Cardiac muscle cell (in vitro differentiated cells and primary cell): ENCODE data around the gene CEACAM19. TPM values are rescaled to one million over a fixed set of nuclear protein-coding genes. Genes with fewer than 3 reads are reported as not detected.

Experiments
- DNase-seq, 2 donors: peaks; one replicate each; pipeline versions ENCODE4 v3.0.0 to v3.0.0-alpha.2; 2010 to 2017; ENCODE audit warnings: low read depth in 1 of 2, low spot score in 1 of 2
- H3K27ac ChIP-seq: fragments of 200-600 bp; sonication (generic); 2 replicates; pipeline ENCODE4 v1.5.1; 2016
- H3K27me3 ChIP-seq: fragments of 200-600 bp; sonication (generic); 2 replicates; pipeline ENCODE4 v1.6.0; 2016; ENCODE audit warnings: control low read depth
- H3K36me3 ChIP-seq: fragments of 200-600 bp; sonication (generic); 2 replicates; pipeline ENCODE4 v1.5.1; 2016; ENCODE audit warnings: control low read depth
- H3K4me1 ChIP-seq: fragments of 200-600 bp; sonication (generic); 2 replicates; pipeline ENCODE4 v1.8.1; 2017; ENCODE audit warnings: low read depth, mild to moderate bottlenecking, mixed run types
- H3K4me3 ChIP-seq: fragments of 200-600 bp; sonication (generic); 2 replicates; pipeline ENCODE4 v1.5.1; 2016; ENCODE audit warnings: mild to moderate bottlenecking
- H3K9me3 ChIP-seq: fragments of 200-600 bp; sonication (generic); 2 replicates; pipeline ENCODE4 v1.5.1; 2017; ENCODE audit warnings: low read depth, mild to moderate bottlenecking, control low read depth
- CTCF ChIP-seq: IDR thresholded peaks from 2 replicates; pipeline ENCODE4 v1.5.1; 2012; ENCODE audit warnings: low read depth, mild to moderate bottlenecking, low read length
- polyA plus RNA-seq: library from polyadenylated mRNA; unstranded; fragments of >200 nt; fragmentation: Nextera tagmentation; extraction: Ambion mirVana; gene quantifications from 2 replicates; pipeline ENCODE4 v1.2.1, GENCODE V29; 2016
- total RNA-seq: library from RNA; depleted of rRNA; stranded (reverse); fragments of >200 nt; gene quantifications from 2 replicates; pipeline ENCODE4 v1.2.3, GENCODE V29; 2016

The CEACAM19 gene
- total and polyA plus RNA-seq, 2 experiments from 2014 or later, result 4.3 to 8.4 TPM

GRCh38 chr19:44701228-44701627 lies 29.9 kb downstream of the CEACAM19 start:
- Histone ChIP-seq H3K4me3 (no peak overlapping the region), H3K4me1 (peaks cover 6% of the 10 kb centered on the region), H3K36me3 (no peaks in the 10 kb centered on the region), H3K9me3 (no peaks in the 10 kb centered on the region), H3K27ac (no peak overlapping the region), H3K27me3 (no peaks in the 10 kb centered on the region)
- no peak for DNase-seq
- TF ChIP-seq CTCF, result no peak

- Histone ChIP-seq H3K36me3 (no peaks in the 10 kb centered on the region), H3K4me1 (no peaks in the 10 kb centered on the region), H3K4me3 (no peak overlapping the region), H3K27ac (no peak overlapping the region), H3K9me3 (no peaks in the 10 kb centered on the region), H3K27me3 (no peaks in the 10 kb centered on the region)
- no peak for TF ChIP-seq CTCF
- no peak for DNase-seq
These were observed 31.4 kb downstream of the CEACAM19 start for GRCh38 chr19:44702551-44703176.

- TF ChIP-seq CTCF, result no peak
- no peaks in the 10 kb centered on the region for H3K36me3 ChIP-seq
- H3K27me3 ChIP-seq, result no peaks in the 10 kb centered on the region
- no peaks in the 10 kb centered on the region for H3K4me1 ChIP-seq
- no peak overlapping the region for H3K4me3 ChIP-seq
- no peaks in the 10 kb centered on the region for H3K9me3 ChIP-seq
- H3K27ac ChIP-seq, result no peak overlapping the region
- no peak for DNase-seq
These were observed 32.2 kb downstream of the CEACAM19 start for GRCh38 chr19:44703336-44704078.

GRCh38 chr19:44704982-44705381 lies 33.7 kb downstream of the CEACAM19 start:
- no peaks in the 10 kb centered on the region for H3K36me3 ChIP-seq
- no peak for DNase-seq
- no peak overlapping the region for H3K27ac ChIP-seq
- no peak for TF ChIP-seq CTCF
- no peaks in the 10 kb centered on the region for H3K27me3 ChIP-seq
- H3K4me3 ChIP-seq, result no peak overlapping the region
- H3K4me1 ChIP-seq, result no peaks in the 10 kb centered on the region
- H3K9me3 ChIP-seq, result no peaks in the 10 kb centered on the region

- H3K27me3 ChIP-seq, result no peaks in the 10 kb centered on the region
- no peak for DNase-seq
- no peaks in the 10 kb centered on the region for H3K9me3 ChIP-seq
- no peaks in the 10 kb centered on the region for H3K4me1 ChIP-seq
- no peak overlapping the region for H3K4me3 ChIP-seq
- H3K27ac ChIP-seq, result no peak overlapping the region
- TF ChIP-seq CTCF, result no peak
- no peaks in the 10 kb centered on the region for H3K36me3 ChIP-seq
These were observed 34.3 kb downstream of the CEACAM19 start for GRCh38 chr19:44705502-44706010.
